ENCODE results near the gene LYPD6B.

Gene LYPD6B

DNA sequence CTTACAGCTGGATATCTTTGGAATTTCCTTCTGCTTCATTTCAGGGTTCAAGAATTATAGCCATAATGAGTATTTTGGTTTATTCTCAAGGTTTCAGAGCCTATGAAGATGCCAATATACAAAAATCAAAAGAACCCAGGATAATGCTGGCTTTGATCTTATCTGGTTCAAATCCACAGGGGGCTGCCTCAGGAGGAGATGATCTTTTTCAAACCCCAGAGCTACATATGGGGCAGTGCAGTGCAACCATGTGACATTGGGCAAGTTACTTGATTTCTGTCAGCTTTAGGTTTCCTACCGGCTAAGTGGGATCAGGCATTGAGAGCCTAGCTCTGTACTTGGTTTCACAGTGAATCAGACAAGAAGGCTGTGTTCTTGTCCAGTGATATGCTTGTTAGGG, 23.0 kb upstream of the LYPD6B start:
- no peak for DNase-seq

DNA sequence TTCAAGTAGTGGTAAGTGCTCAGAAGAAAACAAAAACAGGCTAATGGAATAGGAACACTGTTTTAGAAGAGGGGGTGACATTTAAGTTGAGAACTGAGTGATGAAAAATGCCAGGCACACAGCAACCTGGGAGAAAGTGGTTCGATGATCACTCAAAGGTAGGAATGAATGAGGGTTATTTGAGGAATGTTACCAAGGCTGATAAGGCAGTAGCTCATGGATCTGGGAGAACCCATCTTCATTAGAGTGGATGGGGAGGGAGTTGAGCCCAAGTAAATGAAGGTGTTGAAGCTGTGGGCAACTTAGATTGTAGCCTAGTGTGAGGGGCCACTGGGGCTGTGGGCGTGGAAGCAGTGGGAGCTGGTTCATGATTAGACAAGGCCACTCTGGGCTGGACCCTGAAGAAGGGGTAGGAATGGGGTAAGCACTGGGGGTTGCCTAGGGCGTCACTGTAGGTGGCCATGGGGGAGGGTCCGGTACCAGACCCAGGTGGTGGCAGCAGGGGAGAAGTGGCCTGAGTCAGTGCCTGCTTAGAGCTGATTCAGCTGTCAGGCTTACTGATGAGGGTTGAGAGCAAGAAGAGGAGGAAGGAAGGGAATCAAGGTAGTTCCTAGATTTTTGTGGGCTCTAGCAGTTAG, 22.5 kb upstream of the LYPD6B start:
- DNase-seq, result no peak

DNA sequence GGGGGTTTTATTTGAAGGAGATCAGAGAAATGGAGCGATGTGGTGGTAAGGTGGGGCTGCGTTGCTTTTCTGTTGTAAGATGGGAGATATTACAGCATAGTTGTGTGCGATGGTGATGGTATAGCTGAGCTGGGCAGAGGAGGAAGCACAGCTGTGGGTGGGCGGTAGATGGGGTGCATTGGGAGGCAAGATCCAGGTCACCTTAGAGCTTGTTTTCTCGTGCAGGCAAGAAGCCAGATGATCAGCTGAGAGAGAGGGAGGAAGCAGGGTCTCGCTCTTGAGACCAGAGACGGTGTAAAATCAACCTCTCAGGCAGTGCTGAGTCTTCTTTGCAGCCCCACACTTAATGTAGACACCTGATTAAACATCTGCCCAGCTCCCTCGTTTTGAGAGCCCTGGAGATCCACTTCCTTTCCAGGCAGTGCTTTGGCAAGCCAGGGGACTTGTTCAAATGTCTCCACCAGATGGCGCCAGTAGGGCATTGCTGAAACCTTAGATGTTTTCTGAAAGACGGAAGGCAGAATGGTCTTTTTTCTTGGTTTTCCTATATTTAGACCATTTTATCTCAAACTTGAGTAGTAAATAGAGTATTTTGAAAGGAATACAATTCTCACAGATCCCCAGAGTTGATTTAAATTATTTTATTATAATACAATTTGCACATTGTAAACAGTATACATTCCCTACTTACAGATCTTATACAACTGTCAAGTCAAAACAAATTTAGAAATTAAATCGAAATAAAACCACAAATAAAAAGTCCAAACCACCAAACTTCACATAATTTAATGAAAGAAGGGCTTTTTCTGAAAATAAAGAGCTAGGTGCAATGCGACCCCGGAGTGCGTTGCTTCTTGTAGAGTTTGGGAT, 21.1 kb upstream of the LYPD6B start:
- peak; percentile 54 for DNase-seq

DNA sequence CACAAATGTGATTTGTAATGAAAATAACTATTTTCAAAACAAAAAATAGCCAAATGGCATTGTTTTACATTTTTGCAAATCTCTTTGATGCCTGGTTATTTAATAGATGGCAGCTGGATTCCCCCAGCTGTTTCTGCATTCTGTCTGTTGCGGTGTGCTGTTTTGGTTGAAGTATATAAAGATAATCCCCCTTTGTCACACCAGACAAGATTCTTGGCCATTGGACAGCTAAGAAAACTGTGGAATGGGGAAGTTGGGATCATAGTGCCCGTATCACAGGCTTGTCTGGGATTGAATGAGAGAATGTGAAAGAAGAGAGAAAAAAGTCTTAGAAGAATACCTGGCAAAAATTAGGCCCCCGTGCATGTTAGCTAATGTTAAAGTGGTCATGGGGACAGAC, 19.5 kb upstream of the LYPD6B start:
- no peak for DNase-seq

DNA sequence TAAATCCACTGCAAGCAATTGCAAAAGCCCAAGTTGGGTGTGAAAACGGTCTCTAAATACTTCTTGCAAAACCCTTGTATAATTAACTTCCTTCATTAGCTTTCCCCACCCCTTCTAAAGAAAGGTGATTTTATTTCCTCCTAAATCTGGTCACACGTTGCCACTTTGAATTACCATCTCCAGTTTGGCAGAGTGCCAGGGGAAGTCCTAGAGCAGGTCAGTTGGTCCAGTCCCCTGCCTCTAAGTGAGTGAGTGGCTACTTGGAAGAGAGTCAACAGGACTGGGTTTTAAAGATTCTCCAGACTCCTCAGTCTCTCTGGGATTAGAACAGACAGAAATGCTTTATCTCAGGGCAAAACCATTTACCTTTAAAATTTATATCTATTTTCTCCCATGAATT, 18.7 kb upstream of the LYPD6B start:
- no peak for DNase-seq

DNA sequence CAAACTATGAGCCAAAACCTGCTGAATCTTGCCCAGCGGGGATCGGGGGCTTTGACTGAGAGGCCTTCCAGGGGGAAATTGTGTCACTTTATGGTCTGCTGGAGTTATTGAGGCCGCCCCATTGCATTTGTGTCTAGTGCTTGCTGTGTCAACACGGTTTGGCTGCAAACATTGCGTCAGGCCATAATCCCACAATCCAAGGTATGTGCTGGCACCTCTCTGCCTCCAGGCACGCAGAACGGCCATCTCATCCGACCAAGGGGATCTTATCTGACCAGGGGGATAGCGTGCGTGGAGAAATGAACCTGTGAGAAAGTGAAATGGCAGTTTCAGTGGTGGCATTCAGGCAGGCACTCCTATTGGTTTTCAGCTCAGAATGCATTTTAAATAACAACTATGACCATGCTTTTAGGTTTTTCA, 18.1 kb upstream of the LYPD6B start:
- DNase-seq, result no peak

DNA sequence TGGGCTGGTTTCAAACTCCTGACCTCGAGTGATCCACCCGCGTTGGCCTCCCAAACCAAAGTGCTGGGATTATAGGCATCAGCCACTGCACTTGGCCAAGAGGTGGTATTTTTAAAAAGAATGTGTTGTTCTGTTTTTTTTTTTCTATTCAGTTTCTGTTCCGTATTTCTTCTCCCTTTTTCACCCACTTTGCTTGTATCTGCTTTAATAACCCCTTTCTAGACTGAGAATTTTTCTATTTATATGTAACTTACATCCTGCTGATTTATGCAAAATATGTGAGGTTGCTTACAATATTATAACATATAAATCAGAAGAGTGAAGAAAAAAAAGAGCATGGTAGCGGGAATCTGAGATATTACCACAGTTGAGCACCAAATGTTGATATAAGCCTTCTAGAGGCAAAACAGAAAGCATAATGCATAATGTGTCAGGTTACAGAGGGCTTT, 17.2 kb upstream of the LYPD6B start:
- DNase-seq, result no peak

DNA sequence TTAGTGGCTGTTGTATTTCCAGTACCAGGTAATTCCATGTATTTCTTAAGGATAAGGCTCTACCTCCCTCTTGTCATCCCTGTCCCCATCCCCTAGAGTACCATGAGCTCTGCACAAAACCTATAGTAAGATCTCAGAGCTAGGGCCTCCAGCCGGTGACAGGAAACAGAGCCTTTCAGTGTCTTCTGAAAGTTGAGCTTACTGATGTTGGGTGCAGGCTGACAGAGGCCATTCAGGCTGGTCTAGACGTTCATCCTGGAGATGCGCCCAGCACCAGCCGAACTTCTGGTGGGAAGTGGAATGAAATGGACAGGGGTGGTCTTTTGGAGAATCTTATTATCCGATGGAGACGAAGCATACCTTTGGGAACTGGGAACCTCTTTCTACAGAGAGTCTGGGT, 16.7 kb upstream of the LYPD6B start:
- no peak for DNase-seq

DNA sequence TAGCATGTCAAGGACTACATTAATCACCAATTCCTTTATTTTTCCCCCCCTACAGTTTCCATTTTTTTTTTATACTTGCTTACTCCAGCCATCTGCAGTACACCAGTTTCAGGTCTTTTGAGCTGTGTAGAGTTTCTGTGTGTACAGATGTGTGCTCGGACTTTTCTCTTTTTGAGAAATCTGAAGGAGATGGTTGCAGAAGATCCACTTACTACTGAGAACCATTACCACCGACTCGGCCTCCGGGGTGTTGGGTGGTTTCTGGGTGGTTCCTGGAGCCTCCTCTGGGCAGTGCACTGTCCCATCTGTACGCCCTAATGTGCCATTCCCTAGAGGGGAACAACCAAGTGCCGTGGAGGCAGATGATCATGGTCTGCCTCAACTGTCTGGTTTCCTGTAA, 15.4 kb upstream of the LYPD6B start:
- no peak for DNase-seq

DNA sequence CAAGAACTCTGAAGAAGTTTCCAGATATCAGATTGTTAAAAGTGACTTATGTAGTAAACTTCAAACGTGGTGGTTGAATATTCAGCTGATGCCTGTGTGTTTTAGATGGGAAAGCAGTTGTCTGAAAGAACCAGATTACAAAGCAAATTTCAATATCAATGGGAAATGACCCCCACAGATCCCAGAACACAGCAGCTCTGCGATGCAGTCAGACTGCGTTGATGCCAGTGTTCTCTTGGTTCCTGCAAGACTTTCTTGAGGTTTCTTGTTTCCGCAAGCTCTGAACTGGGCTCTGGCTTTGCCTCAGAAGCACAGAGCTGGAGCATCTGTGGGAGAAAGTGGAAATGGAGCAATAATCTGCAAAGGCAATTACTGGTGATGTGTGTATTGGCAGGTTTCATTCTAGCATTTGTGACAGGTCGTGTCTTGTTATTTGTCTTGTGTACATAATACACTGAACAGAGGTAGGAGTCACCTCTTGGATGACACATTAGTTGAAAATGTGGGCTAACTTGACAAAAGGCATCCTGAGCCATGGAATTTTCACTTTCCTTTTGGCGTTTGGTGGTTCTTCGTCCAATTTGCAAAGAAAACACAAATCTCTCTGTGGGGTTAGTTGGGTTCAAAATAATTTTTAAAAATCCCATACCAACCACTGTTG, 10.8 kb upstream of the LYPD6B start:
- DNase-seq, result no peak

DNA sequence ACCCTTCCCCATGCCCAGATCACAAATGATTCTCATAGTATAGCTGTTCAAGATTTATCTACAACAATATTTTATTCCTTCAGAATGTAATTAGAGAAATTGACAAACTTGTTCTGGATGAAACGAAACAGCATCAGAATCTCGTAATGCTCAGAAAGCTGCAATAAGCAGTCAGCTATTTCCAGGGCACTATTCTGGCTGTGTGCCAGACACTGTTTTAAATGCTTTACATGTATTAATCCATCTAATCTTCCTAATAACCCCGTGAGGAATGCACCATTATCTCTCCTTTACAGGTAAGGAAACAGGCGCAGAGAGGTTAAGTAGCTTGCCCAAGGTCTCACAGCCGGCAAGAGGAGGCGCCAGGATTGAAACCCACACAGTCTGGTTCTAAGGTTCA, 10.1 kb upstream of the LYPD6B start:
- no peak for DNase-seq

DNA sequence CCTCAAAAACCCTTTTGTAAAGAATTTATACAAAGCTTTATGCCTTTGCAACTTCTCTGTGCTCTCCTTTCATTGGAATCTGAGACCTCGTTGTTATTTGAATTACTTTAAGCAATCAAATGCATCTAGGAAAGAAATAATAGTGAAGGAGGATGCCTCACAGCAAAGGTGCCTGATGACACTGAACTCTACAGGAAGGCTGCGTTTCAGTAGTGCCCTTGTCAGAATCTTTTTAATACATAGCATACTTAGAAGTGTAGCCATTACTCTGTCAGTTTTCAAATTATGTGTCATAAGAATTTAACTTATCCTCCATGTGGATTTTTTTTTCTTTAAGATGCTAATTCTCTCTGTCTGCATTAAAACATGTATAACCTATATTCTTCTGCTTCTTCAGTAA, 9.6 kb upstream of the LYPD6B start:
- no peak for DNase-seq

DNA sequence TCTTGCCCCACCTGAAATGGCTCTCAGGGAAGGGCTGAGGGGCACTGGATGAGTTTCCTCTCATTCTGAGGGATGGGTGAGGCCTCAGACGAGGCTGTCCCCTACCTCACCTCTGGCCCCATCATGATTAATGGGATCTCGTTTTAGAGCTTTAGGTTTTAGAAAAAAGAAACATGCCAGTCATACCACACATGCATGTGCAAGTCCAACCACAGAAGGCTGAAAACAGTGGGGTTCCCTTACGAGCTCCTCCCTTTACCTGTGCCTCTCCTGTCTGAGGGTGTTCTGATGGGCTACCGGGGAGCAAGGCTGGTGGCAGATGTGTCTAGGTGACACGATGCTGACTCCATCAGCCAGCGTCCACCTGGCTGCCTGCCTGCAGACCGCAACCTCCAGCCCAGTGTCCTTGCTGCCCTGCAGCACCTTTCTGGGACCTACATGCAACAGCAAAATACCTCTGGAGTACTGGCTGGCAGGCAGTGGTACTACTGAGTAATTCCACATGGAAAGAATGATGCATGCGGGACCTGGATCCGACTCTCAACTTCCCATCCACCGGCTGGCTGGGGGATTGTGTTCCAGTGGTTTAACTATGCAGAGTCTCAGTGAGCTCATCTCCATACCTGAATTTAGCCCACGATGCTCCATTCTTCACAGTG, 9.1 kb upstream of the LYPD6B start:
- DNase-seq, result no peak

DNA sequence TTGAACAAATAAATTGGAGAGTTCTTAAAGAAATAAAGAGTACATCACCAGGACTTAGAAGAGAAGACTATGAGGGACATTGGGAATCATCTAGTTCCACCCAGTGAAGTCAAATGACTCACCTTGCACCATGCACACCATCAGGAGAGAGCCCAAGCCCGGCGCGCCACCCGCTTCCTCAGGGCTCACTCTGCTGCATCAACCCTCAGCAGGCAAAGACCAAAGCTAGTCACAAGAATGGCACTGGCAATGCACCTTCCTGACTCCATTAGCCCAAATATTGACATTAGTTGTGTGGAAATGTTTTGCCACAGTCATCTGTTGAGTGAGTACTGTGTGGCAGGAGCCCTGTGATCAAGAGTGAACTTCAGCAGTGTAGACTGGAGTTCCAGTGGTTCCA, 7.1 kb upstream of the LYPD6B start:
- no peak for DNase-seq

DNA sequence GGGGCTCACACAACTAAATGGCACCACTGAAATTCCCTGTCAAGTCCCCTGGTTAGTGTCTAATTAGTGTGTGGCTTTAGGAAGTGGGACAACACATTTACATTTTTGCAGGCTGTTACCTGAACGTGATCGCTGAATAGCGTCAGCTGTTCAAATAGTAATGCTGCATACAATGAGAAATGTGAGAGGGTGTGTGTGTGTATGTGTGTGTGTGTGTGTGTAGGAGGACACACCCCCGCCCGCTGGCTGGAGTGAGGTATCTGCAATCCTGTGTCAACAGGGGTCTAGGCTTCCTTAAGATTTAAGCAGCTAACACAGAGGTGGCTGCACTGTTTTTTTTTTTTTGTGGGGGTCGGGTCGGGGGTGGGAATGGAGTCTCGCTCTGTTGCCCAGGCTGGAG, 4.8 kb upstream of the LYPD6B start:
- no peak for DNase-seq

DNA sequence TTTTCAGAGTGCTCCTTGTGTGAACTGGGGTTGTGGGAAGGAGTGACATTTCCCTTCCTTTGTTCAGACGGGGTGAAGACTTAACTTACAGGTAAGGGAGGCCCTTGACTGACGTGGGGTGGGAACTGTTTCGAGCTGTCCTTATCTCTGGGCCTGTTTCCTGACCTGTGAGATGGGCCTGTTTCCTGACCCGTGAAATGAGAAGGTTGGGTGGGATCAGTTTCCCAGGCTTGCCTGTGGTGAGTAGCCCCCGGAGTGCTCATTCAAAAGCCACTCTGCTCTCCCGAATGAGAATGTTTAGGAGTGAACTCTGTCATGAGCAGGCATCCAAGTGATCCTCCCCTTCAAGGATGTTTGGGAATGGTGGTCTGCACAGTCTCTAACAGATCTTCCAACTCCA, 4.1 kb upstream of the LYPD6B start:
- DNase-seq, result no peak

DNA sequence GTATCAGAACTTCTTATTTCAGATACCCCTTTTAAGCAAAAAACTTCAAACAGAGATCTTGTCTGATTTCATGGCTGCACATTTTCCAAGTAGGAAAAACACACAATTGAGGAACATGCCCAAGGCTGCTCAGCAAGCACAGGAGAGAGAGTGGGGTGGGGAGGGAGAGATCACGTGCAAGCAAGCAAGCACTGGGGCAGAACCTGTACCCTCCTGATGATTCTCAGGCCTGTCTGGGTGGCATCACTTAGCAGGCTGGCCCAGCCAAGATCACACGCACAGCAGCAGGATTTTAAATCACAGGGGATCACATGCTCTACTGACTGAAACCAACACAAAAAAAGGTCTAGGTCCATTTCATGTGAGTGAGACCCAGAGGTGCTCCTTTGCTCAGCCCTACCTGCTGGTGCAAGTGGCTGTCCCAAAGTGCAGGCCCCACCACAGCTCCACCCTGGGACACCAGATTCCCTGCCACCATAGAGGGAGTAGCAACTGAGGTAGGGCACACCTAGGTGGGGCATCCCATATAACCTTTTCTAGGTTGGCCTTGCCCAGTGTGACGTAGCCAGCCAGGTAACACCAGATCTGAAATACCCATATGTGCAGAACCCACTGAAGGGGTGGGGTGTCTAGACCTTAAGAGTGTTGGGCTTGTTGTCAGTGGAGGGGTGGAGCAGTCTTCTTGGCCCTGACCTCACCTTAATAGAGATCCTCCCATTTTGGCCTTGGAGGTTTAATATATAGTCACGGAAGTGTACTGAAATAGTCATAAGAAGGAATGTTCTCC, 1.8 kb upstream of the LYPD6B start:
- no peak for DNase-seq

DNA sequence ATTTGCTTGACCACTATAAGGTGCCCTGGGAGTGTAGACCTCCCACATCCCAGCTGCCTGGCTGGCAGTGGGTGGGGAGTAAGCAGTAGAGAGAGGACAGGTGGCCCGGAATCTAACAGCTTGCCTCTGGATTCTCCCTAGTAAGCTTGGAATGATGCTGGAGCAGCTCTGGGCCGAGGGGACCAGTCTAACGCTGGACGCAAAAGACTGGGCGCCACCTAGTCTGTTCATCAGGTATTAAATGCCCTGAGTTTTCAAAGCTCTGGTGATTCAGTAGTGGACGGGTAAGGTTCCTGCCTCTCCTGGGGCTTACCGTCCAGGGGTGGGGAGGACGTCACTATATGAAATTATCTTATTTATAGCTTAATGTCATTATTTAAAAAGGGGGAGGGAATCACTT, 648 bp upstream of the LYPD6B start:
- DNase-seq, result no peak

DNA sequence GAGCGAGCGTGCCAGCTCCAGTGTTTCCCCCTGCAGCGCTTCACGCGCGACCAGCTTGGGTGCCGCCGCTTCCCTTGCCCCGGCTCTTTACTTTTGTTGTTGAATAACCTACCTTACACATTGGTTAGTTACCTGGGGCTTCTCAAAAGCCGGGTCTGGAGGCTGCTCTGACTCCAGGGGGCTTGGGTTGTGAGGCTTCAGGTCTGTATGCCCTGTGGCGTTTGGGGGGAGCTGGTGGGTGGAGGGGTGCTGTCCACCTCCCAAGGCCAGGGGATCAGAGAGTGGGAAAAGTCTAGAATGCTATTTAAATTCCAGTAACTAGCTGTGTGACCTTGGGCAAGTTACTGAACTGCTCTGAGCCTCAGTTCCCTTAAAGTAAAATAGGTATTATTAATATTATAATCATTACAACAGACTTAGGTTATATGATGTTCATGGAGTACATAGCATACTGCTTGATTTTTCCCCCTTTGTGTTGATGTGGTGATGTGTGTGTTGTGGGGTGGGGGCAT, 770 bp downstream of the LYPD6B start:
- DNase-seq, result no peak

DNA sequence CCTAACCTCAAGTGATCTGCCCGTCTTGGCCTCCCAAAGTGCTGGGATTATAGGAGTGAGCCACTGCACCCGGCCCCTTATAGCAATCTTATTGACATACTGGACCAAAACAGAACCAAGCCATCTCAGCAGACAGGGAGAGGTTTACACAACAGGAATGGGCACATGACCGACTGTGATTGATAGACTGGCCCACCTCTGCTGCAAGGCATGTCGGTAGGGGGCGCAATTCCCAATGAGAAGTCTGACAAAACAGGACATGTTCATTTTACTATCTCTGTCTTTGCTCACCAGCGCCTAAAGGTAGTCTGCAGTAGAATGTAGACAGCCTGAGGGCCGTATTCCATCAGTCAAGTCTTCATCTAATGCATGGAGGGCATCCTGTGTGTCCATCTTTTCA, 2.0 kb downstream of the LYPD6B start:
- no peak for DNase-seq

DNA sequence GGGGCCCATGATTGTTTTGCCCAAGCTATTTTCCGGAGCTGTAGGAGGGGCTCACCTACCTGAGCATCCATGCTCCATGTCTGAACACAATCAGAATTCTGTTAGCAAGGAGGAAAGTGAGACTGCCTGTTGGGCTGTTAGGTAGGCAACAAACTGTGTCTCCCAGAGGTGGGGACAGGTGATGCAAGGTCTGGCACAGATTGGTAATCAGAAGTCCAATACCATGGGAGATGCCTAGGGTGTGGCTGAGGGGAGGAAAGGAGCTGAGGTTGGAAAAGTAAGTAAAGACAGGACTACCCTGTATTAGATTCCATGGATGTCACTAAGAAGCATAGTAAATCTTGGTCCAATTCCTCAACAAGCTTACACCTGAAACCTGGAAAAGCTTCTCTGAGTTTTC, 3.0 kb downstream of the LYPD6B start:
- no peak for DNase-seq

DNA sequence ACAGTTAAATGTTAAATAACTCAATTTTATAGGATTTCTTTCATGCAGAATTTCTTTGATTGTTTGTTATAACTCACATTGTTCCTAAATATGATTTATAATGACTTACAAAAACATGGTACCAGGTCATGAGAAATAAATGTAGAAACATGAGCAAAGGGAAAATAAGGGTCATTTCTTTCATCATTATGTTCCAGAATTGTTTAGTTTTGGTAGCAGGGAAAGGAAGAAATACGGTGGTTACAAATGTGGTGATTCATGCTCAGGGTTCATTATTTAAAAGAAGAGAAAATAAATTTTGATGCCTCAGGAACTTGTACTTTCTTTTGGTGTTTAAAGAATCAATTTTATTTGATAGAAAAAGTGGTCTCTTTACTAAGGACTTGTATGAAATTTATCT, 4.4 kb downstream of the LYPD6B start:
- no peak for DNase-seq

DNA sequence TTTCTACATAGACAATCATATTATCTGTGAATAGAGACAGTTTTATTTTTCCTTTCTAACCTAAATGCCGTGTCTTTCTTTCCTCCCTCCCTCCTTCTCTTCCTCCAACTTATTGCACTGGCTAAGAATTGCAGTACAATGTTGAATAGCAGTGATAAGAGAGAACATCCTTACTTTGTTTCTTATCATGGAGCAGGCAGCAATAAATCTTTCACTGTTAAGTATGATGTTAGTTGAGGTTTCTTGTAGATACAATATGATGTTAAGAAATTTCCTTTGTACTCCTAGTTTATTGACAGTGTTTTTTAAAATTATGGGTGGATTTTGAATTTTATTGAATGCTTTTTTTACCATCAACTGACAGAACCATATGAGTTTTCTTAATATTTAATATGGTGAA, 6.0 kb downstream of the LYPD6B start:
- DNase-seq, result no peak

All from GDM1 (cell line).